Measurements from ENCODE around the gene LAPTM4A. TPM values are rescaled to one million over a fixed set of nuclear protein-coding genes. Genes with fewer than 3 reads are reported as not detected.

LAPTM4A gene
- total and polyA plus RNA-seq, 2 of the 4 experiments (the other 2 are of a cell fraction) = 97.7 to 401 TPM

DNA sequence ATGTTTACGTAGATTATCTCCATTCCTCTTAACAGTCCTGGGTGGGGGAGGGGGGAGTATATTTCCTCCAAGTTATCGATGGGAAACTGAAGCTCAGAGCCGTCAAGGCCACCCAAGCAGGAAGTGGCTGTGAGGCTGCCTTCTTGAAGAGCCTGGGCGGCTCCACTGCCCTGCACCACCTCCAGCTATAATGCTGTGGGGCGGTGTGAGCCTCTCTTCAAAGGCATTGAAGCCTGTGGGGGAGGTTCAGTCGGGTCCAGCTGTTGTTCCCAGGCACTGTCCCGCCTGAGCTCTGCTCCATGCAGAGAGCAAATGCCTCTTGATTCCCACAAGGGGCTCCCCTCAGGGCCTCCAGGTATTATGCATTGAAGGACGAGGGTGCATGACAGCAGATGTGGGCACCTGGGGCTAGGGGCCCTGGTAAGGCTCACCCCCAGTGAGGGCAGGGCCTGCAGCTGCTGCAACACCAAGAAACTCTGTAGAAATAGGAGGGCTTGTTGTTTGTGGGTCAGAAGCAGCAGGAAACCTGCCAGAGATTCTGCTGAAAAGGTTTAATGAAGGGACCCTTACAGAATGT is 29.5 kb upstream of the LAPTM4A start:
- H3K56ac ChIP-seq (ENCODE audit: extremely low read depth, insufficient read depth, low read length) = no peak overlapping the region
- no peak overlapping the region for H4K91ac ChIP-seq (ENCODE audit: insufficient read depth, low read depth, low read length)
- H2BK5ac ChIP-seq (ENCODE audit: low read depth, low read length, poor library complexity, severe bottlenecking) = no peak overlapping the region
- H3K4me3 ChIP-seq (ENCODE audit: insufficient read depth, low read depth, low read length) = no peak overlapping the region
- H3K9me3 ChIP-seq (ENCODE audit: control insufficient read depth, insufficient read depth, low read length) = peaks cover 5% of the 10 kb centered on the region; the same call in 1 of the 2 replicates
- no peak overlapping the region for H3K23ac ChIP-seq (ENCODE audit: low read depth, low read length)
- no peaks in the 10 kb centered on the region for H3K79me1 ChIP-seq (ENCODE audit: low read depth in 1 of 2, low read length in 2 of 2)
- no peak overlapping the region for H2BK120ac ChIP-seq (ENCODE audit: low read depth, low read length)
- CTCF ChIA-PET = no interaction called here
- intact Hi-C loops (cut with micrococcal nuclease) (no loop called here), in situ Hi-C loops (cut with MboI; ENCODE audit: low sequenced_read_pairs) (no loop called here), dilution Hi-C loops (cut with HindIII; ENCODE audit: low sequenced_read_pairs, unreplicated experiment) (no loop called here)
- no peak overlapping the region for H2BK20ac ChIP-seq (ENCODE audit: low read depth, low read length)
- POLR2A ChIA-PET (ENCODE audit: unreplicated experiment) = no interaction called here
- no peak for DNase-seq
- H3K27ac ChIP-seq (ENCODE audit: insufficient read depth, low read length) = no peak overlapping the region
- H4K20me1 ChIP-seq (ENCODE audit: insufficient read depth, low read length) = no peaks in the 10 kb centered on the region
- no peak overlapping the region for H2AK9ac ChIP-seq (replicated peaks; ENCODE audit: low read depth, low read length, poor library complexity)
- no peaks in the 10 kb centered on the region for H3K9me1 ChIP-seq (ENCODE audit: insufficient read depth, low read length)
- WGBS, 2 experiments (ENCODE audit: extremely low coverage in 2 of 2, insufficient read length in 1 of 2) = 100% methylated on average over 1 of the region's 8 CpGs; no CpG with 5 or more reads in 1 of the 2 experiments
- H3K27me3 ChIP-seq (ENCODE audit: control insufficient read depth, insufficient read depth, low read length) = no peaks in the 10 kb centered on the region; the same call in 1 of the 2 replicates
- H3K36me3 ChIP-seq (ENCODE audit: control insufficient read depth, insufficient read depth, low read length) = no peaks in the 10 kb centered on the region
- peak overlapping the region; percentile 35 for H2AFZ ChIP-seq (replicated peaks; ENCODE audit: low read length, poor library complexity)
- H3K18ac ChIP-seq (ENCODE audit: low read depth, low read length) = no peak overlapping the region; the same call in 1 of the 2 replicates
- 0 out of 3 replicates have a peak overlapping the region, but pooled peaks have one; percentile 59 for H2BK15ac ChIP-seq (ENCODE audit: low read depth, low read length)
- H4K8ac ChIP-seq (ENCODE audit: low read depth in 2 of 2, low read length in 2 of 2) = no peak overlapping the region
- no peak for TF ChIP-seq MAFK (IDR thresholded peaks at IDR 0.05; ENCODE audit: low read depth, low read length)
- no peak for TF ChIP-seq NFE2L2 (IDR thresholded peaks at IDR 0.05; ENCODE audit: low read depth, low read length)
- no peak for TF ChIP-seq RFX5 (IDR thresholded peaks at IDR 0.05; ENCODE audit: low read depth, low read length)
- TF ChIP-seq POLR2A (IDR thresholded peaks at IDR 0.05; ENCODE audit: low read depth, low read length) = no peak
- TF ChIP-seq BHLHE40 (IDR thresholded peaks at IDR 0.05; ENCODE audit: low read depth, low read length) = no peak
- H2AK5ac ChIP-seq (ENCODE audit: low read depth, low read length) = no peak overlapping the region
- no peak overlapping the region; the same call in 1 of the 2 replicates for H3K14ac ChIP-seq (replicated peaks; ENCODE audit: low read depth, low read length)
- no TSS peak for BruUV-seq (replicated peaks)
- no peak for ATAC-seq (ENCODE audit: low read depth)
- H3K4me2 ChIP-seq (ENCODE audit: low read depth, low read length) = no peak overlapping the region
- no peak overlapping the region for H4K5ac ChIP-seq (ENCODE audit: low read depth, low read length)
- H3K9ac ChIP-seq (ENCODE audit: low read depth, low read length) = no peak overlapping the region
- H3K4ac ChIP-seq (ENCODE audit: low read depth, low read length) = no peak overlapping the region
- no peaks in the 10 kb centered on the region; the same call in 1 of the 2 replicates for H3K4me1 ChIP-seq (ENCODE audit: control insufficient read depth, insufficient read depth, low read length)
